SU-DHL-6 (cell line): ENCODE measurements around the gene GRIK5.

Experiments
- CTCF ChIP-seq: fragments of 200-600 bp; sonication (generic); IDR thresholded peaks from one replicate; pipeline ENCODE4 v1.5.1; 2017; ENCODE audit warnings: antibody characterized with exemption, mild to moderate bottlenecking, low read length, moderate library complexity; ENCODE audit not compliant: insufficient read depth, poor library complexity, severe bottlenecking
- EZH2phosphoT487 ChIP-seq: fragments of 200-600 bp; sonication (generic), shearing (Covaris generic); conservative IDR thresholded peaks from 2 replicates; pipeline ENCODE4 v1.6.1; 2018; ENCODE audit warnings: mild to moderate bottlenecking, antibody characterized with exemption, low read length, moderate library complexity, mixed read lengths

DNA sequence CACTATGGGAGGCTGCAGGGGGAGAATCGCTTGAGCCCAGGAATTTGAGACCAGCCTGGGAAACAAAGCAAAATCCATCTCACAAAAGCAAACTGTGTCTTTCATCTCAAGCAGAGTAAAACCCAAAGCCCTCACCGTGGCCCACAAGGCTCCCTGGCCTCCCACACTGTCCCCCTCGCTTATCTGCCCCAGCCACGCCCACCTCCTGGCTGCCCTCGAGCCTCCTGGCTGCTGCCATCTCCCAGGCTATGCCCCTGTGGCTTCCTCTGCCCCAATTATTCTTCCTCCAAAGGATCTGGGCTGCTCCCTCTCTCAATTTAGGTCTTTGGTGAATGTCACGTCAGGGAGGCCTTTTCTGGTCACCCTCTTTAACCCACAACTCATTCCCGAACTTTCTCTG is 114.5 kb downstream of the GRIK5 start:
- TF ChIP-seq CTCF (no peak), EZH2phosphoT487 (no peak)
